ENCODE results near the gene EDA. TPM values are rescaled to one million over a fixed set of nuclear protein-coding genes. Genes with fewer than 3 reads are reported as not detected.

Gene EDA
- total and polyA plus RNA-seq, 2 of the 13 experiments (the other 11 are each of a cell fraction or from before 2014, with no cell fraction given) = 8.8 to 11.2 TPM

DNA sequence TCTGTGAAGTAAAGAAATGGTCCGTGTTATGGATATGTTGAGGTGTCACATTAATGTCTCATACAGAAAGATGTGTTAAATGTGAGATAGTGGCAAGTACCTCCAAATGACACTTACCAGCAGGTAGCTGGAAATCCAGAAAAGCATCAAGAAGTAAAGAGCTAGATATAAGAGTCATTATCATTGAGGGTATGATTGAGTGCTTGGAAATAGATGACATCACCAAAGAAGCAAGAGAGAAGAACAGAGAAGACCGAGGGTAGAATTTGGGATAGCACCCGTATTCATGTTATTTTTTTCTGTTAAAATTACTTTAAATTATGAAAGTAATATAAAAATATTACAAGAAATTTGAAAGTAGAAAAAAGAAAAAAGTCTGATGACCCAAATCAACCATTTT is 15.7 kb upstream of the EDA start:
- no peak overlapping the region for H3K4me3 ChIP-seq (replicated peaks in 1 of 3; ENCODE audit: insufficient read depth in 1 of 3, low read depth in 2 of 3, low read length in 3 of 3)
- H3K4me2 ChIP-seq (ENCODE audit: low read depth, low read length) = no peak overlapping the region
- H3K9me3 ChIP-seq (ENCODE audit: low read length) = no peaks in the 10 kb centered on the region
- H3K4me1 ChIP-seq (ENCODE audit: insufficient read depth, low read length) = peaks cover 15% of the 10 kb centered on the region; the same call in 1 of the 2 replicates
- intact Hi-C loops (cut with micrococcal nuclease; ENCODE audit: unreplicated experiment) (no loop called here), in situ Hi-C loops (cut with HindIII; ENCODE audit: extremely low pct_ligation_motif_present, low pct_unique_long_range_greater_than_20kb) (no loop called here)
- H3K79me2 ChIP-seq (ENCODE audit: insufficient read depth, low read length) = no peaks in the 10 kb centered on the region
- H3K9ac ChIP-seq (ENCODE audit: insufficient read depth, low read depth, low read length) = no peak overlapping the region
- no peaks in the 10 kb centered on the region for H4K20me1 ChIP-seq (ENCODE audit: insufficient read depth, low read length)
- no peak overlapping the region for H3K27ac ChIP-seq (ENCODE audit: extremely low read length, insufficient read depth, low read length)
- H2AFZ ChIP-seq (ENCODE audit: low read length) = no peak overlapping the region
- no peaks in the 10 kb centered on the region for H3K27me3 ChIP-seq (ENCODE audit: control insufficient read depth in 1 of 2, insufficient read depth in 2 of 2, low read length in 2 of 2)
- FAIRE-seq (no peak), ATAC-seq (no peak), DNase-seq (ENCODE audit: low spot score) (no peak)
- 2% methylated on average over 3 of the region's 3 CpGs for WGBS (ENCODE audit: low lambda C conversion rate)
- TF ChIP-seq SATB2 (CRISPR knock-in tag; IDR thresholded peaks at IDR 0.05) = no peak
- peak; percentile 51 for TF ChIP-seq ATF7 (IDR thresholded peaks at IDR 0.05)
- TF ChIP-seq ATF7 (CRISPR knock-in tag; IDR thresholded peaks at IDR 0.05) = no peak
- no peak for TF ChIP-seq CHCHD3 (CRISPR knock-in tag; IDR thresholded peaks at IDR 0.05)
- TF ChIP-seq TRIM22 (IDR thresholded peaks at IDR 0.05) = no peak
- no peak for TF ChIP-seq HDAC6 (IDR thresholded peaks at IDR 0.05; ENCODE audit: low read depth, low read length)
- CTCF ChIA-PET (ENCODE audit: low intra/inter-chr PET ratio, low total read pairs) = no interaction called here
- POLR2A ChIA-PET = no interaction called here
- no TSS peak for BruUV-seq (replicated peaks)
- H3K36me3 ChIP-seq (replicated peaks in 1 of 2; ENCODE audit: control insufficient read depth in 1 of 2, insufficient read depth in 2 of 2, low read length in 2 of 2) = no peaks in the 10 kb centered on the region

DNA sequence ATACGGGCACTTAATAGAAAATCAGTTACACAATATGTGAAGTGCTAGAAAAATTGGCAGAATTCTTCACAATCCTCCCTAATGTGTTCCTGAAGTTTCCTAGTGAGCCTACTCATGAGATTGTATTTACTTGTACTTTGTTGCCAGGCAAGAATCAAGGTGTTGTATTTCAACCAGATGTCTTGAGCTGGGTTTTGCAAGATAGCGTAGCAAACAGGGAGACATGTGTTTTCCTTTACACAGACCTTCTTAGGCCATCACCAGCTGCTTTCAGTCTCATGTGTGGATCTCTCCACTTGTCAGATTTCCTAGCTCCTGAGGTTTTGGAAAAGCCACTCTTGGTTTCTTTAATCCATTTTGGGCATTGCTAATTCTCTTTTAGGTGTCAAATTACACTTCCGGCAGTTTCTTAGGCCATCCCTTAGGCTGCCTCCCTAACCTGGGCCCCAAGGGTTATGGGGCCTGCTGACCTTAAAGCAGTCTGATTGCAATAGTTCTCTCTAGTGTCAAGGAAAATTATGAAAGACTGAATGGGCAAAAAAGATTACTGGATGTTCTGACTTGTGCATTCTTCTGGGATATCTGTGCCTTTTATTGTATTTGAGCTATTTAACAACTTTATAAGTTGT is 12.2 kb upstream of the EDA start:
- no TSS peak for BruUV-seq (replicated peaks)
- no peaks in the 10 kb centered on the region for H4K20me1 ChIP-seq (ENCODE audit: insufficient read depth, low read length)
- TF ChIP-seq XBP1 (CRISPR knock-in tag; IDR thresholded peaks at IDR 0.05) (no peak), SMARCE1 (IDR thresholded peaks at IDR 0.05; ENCODE audit: borderline replicate concordance) (no peak), ZNF773 (CRISPR knock-in tag; IDR thresholded peaks at IDR 0.05; ENCODE audit: borderline replicate concordance) (no peak), ZNF121 (CRISPR knock-in tag; IDR thresholded peaks at IDR 0.05) (no peak), MTF1 (CRISPR knock-in tag; IDR thresholded peaks at IDR 0.05) (no peak), SIX4 (CRISPR knock-in tag; IDR thresholded peaks at IDR 0.05) (peak; percentile 51; the same call in 1 of the 2 replicates), KDM5A (IDR thresholded peaks at IDR 0.05; ENCODE audit: borderline replicate concordance, low read length) (no peak)
- TF ChIP-seq, protein P1, sequence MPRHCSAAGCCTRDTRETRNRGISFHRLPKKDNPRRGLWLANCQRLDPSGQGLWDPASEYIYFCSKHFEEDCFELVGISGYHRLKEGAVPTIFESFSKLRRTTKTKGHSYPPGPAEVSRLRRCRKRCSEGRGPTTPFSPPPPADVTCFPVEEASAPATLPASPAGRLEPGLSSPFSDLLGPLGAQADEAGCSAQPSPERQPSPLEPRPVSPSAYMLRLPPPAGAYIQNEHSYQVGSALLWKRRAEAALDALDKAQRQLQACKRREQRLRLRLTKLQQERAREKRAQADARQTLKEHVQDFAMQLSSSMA (CRISPR knock-in tag; IDR thresholded peaks at IDR 0.05) = no peak
- H3K9me3 ChIP-seq (ENCODE audit: low read length) = no peaks in the 10 kb centered on the region
- ChIA-PET POLR2A (no interaction called here), CTCF (ENCODE audit: low intra/inter-chr PET ratio, low total read pairs) (no interaction called here)
- no peak overlapping the region for H3K4me3 ChIP-seq (replicated peaks in 1 of 3; ENCODE audit: insufficient read depth in 1 of 3, low read depth in 2 of 3, low read length in 3 of 3)
- intact Hi-C loops (cut with micrococcal nuclease; ENCODE audit: unreplicated experiment) = no loop called here
- H3K79me2 ChIP-seq (ENCODE audit: insufficient read depth, low read length) = no peaks in the 10 kb centered on the region
- FAIRE-seq = peak; percentile 63
- in situ Hi-C loops (cut with HindIII; ENCODE audit: extremely low pct_ligation_motif_present, low pct_unique_long_range_greater_than_20kb) = no loop called here
- 10% methylated on average over 2 of the region's 3 CpGs for WGBS (ENCODE audit: low lambda C conversion rate)
- H3K4me1 ChIP-seq (ENCODE audit: insufficient read depth, low read length) = peaks cover 8% of the 10 kb centered on the region; the same call in 1 of the 2 replicates
- no peaks in the 10 kb centered on the region for H3K36me3 ChIP-seq (replicated peaks in 1 of 2; ENCODE audit: control insufficient read depth in 1 of 2, insufficient read depth in 2 of 2, low read length in 2 of 2)
- no peak overlapping the region for H2AFZ ChIP-seq (ENCODE audit: low read length)
- H3K4me2 ChIP-seq (ENCODE audit: low read depth, low read length) = peak overlapping the region; percentile 12; the same call in 1 of the 2 replicates
- H3K9ac ChIP-seq (ENCODE audit: insufficient read depth, low read depth, low read length) = no peak overlapping the region
- no peak overlapping the region for H3K27ac ChIP-seq (ENCODE audit: extremely low read length, insufficient read depth, low read length)
- no peak for ATAC-seq
- no peak for DNase-seq (ENCODE audit: low spot score)
- no peaks in the 10 kb centered on the region for H3K27me3 ChIP-seq (ENCODE audit: control insufficient read depth in 1 of 2, insufficient read depth in 2 of 2, low read length in 2 of 2)
